Activated B cell treated with CpG ODN at 0.5 μM for 24 hours (primary cell): ENCODE data around the gene KLRK1. TPM values are rescaled to one million over a fixed set of nuclear protein-coding genes. Genes with fewer than 3 reads are reported as not detected.

ENCODE experiments used
- ATAC-seq: fragments of 200-7000 bp; cut with Tn5 transposase; one replicate; pipeline ENCODE4 v1.10.0; 2021; ENCODE audit warnings: low read depth, mild to moderate bottlenecking, moderate library complexity
- CTCF ChIA-PET: fragments of 350-600 bp; sonication (Branson Sonifier 250); formaldehyde crosslinking; loops from one replicate; lab custom pipeline; 2021; ENCODE audit warnings: antibody characterized with exemption; lab: Charles Lee
- POLR2A ChIA-PET: fragments of 350-600 bp; sonication (Branson Sonifier 250); formaldehyde crosslinking; loops from one replicate; lab custom pipeline; 2021; ENCODE audit warnings: antibody characterized with exemption; lab: Charles Lee
- DNase-seq: peaks from one replicate; pipeline ENCODE4 v3.0.0; 2022
- H3K27ac Mint-ChIP-seq: one replicate; pipeline ENCODE4 v1.8.0; 2020; ENCODE audit warnings: mixed read lengths
- H3K27me3 Mint-ChIP-seq: one replicate; pipeline ENCODE4 v1.8.0; 2021; ENCODE audit warnings: mixed read lengths
- H3K36me3 Mint-ChIP-seq: one replicate; pipeline ENCODE4 v1.8.0; 2021; ENCODE audit warnings: low read depth, mixed read lengths
- H3K4me1 Mint-ChIP-seq: one replicate; pipeline ENCODE4 v1.8.0; 2021; ENCODE audit warnings: mixed read lengths
- H3K4me3 Mint-ChIP-seq: one replicate; pipeline ENCODE4 v1.8.0; 2020; ENCODE audit warnings: mild to moderate bottlenecking, mixed read lengths
- H3K9me3 Mint-ChIP-seq: one replicate; pipeline ENCODE4 v1.8.0; 2020; ENCODE audit warnings: mixed read lengths
- intact Hi-C: fragments of 100-400 bp; cut with micrococcal nuclease; formaldehyde crosslinking; loops from one replicate; pipeline ENCODE4 v1.15.1; 2024
- total RNA-seq: library from RNA; stranded (reverse); gene quantifications from 2 replicates; pipeline ENCODE4 v1.2.3, GENCODE V29; 2022
- TF ChIP-seq, protein P1 (sequence below): fragments of 200-600 bp; IDR thresholded peaks from one replicate; pipeline ENCODE4 v1.8.0; 2022; ENCODE audit warnings: antibody characterized with exemption, mild to moderate bottlenecking

The KLRK1 gene
- total RNA-seq, 1 donor from 2014 or later: 0.98 TPM

DNA sequence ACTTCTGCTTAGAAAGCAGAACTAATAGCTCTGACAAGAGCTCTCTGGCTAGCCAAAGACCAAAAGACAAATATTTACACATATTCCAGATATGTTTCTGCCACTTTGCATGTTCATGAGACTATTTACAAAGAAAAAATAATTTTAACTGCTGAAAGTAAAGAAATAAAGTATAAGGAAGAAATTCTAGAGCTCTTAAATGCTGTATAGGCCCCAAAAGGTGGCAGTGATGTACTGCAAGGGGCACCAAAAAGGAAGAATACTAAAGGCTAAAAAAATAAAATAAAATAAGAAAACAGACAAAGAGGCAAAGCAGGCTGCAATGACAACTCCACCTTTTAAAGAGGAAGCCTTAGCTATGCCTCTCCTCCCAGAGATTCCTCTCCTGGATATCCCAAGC, 23.0 kb downstream of the KLRK1 start:
- POLR2A ChIA-PET: interaction anchor here (1.3 kb wide), 1 partner anchor 805 kb away, joined by 4 read pairs; no protein-coding TSS in a partner anchor
- intact Hi-C loops: loop anchor here (10.0 kb wide), 2 partner anchors 422 to 612 kb away; no protein-coding TSS in a partner anchor
- Mint-ChIP-seq H3K36me3 (peaks cover 4% of the 10 kb centered on the region), H3K9me3 (peaks cover 4% of the 10 kb centered on the region), H3K27ac (no peak overlapping the region), H3K4me1 (peaks cover 2% of the 10 kb centered on the region), H3K4me3 (no peak overlapping the region), H3K27me3 (no peaks in the 10 kb centered on the region)
- TF ChIP-seq, protein P1, sequence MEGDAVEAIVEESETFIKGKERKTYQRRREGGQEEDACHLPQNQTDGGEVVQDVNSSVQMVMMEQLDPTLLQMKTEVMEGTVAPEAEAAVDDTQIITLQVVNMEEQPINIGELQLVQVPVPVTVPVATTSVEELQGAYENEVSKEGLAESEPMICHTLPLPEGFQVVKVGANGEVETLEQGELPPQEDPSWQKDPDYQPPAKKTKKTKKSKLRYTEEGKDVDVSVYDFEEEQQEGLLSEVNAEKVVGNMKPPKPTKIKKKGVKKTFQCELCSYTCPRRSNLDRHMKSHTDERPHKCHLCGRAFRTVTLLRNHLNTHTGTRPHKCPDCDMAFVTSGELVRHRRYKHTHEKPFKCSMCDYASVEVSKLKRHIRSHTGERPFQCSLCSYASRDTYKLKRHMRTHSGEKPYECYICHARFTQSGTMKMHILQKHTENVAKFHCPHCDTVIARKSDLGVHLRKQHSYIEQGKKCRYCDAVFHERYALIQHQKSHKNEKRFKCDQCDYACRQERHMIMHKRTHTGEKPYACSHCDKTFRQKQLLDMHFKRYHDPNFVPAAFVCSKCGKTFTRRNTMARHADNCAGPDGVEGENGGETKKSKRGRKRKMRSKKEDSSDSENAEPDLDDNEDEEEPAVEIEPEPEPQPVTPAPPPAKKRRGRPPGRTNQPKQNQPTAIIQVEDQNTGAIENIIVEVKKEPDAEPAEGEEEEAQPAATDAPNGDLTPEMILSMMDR: no peak
- ATAC-seq: no peak
- CTCF ChIA-PET: interaction anchor here (0.8 to 1.0 kb wide), 2 partner anchors 131 to 195 kb away, joined by 3 to 4 read pairs; no protein-coding TSS in a partner anchor
- DNase-seq: no peak

DNA sequence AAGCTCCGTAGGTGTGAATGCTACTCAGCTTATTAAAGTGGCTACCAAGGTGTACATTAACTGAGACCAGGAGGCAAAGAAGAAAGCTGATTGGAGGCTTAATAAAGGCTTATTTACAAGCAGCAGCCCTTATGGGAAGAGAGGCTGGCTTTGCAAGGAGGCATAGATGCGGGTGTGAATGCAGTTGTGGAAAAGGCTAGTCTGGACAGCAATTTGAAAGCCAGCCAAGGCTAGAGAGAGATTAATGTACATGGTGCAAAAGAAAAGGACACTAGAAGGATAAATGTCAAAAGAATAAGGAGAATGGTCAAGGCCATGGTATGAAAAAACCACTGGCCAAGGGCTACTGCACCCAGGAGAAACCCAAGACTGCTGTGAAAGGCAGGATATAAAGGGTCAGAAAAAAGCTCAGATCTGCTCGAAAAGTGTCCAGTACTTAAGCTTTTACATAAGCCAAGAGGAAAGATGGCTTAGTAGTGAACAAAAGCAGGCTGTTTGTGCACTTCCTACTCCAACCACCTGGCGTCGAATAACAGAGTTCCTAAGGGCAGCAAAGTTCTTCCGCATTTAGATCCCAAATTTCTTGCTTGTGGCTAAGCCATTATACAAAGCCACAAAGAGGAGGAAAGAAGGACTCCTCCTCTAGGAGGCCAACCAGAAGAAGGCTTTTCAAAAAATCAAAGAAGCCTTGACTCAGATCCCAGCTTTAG, 24.0 kb downstream of the KLRK1 start:
- intact Hi-C loops: loop anchor here (1.0 to 10.0 kb wide), 6 partner anchors 29 to 611 kb away; partner anchors contain the start of genes CLEC2B, GABARAPL1 and YBX3
- Mint-ChIP-seq H3K27ac (no peak overlapping the region), H3K27me3 (no peaks in the 10 kb centered on the region), H3K4me3 (no peak overlapping the region), H3K9me3 (peaks cover 4% of the 10 kb centered on the region), H3K4me1 (peaks cover 5% of the 10 kb centered on the region), H3K36me3 (peaks cover 4% of the 10 kb centered on the region)
- ATAC-seq: no peak
- POLR2A ChIA-PET: interaction anchor here (0.9 to 1.3 kb wide), 4 partner anchors 248 to 810 kb away, joined by 3 to 4 read pairs (median 4); partner anchors contain the start of gene CLEC2B
- TF ChIP-seq, protein P1: no peak
- CTCF ChIA-PET: interaction anchor here (1.0 kb wide), 1 partner anchor 130 kb away, joined by 3 read pairs; no protein-coding TSS in a partner anchor
- no peak for DNase-seq

DNA sequence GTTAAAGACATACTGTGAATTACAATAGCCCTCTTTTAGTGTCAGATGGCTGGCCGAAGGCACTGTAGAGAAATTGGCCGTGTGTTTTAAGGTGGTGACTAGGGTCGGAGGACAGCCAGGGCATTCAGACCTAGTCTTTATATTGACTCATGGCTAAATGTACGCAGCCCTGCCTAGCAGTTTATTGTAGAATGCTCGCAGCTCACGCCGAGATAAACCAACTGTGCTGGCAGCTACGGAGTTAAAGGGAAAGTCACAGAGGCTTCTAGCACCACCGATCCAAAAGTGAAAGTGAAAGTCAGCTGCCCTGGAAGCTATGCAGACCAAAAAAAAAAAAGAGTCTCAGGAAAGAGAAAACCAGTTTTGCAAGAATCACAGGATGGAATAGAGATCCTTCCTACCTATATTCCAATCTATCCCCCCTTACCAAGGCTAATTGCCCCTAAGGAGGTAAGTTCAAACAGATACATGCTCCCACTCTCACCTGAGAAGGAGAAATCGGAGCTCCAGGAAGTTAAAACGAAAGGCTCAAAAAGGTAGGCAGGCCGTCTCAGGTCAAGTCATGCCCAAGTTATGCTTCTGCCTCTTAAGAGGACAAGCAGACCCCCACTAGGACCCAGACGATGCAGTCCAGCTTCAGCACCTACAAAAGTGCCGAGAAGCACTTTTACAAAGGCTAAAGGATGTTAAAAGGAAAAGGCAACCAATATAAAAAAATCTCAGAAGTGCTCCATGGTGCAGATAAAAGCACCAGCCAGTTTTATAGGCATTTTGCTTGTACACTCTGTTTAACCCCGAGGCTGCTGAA, 24.8 kb downstream of the KLRK1 start:
- ChIA-PET POLR2A (interaction anchor here (0.6 to 1.2 kb wide), 8 partner anchors 21 to 1466 kb away, joined by 3 to 4 read pairs (median 3); partner anchors contain the start of genes CLEC2B and M6PR), CTCF (no interaction called here)
- ATAC-seq (peak; percentile 73), DNase-seq (peak; percentile 35)
- no peak overlapping the region for H3K4me3 Mint-ChIP-seq
- H3K4me1 Mint-ChIP-seq: peaks cover 7% of the 10 kb centered on the region
- intact Hi-C loops: loop anchor here (1.0 to 10.0 kb wide), 8 partner anchors 30 to 1992 kb away; partner anchors contain the start of genes BORCS5, CLEC2B, GABARAPL1 and MAGOHB
- H3K36me3 Mint-ChIP-seq: peaks cover 4% of the 10 kb centered on the region
- no peaks in the 10 kb centered on the region for H3K27me3 Mint-ChIP-seq
- H3K27ac Mint-ChIP-seq: no peak overlapping the region
- H3K9me3 Mint-ChIP-seq: peaks cover 6% of the 10 kb centered on the region
- TF ChIP-seq, protein P1: no peak

DNA sequence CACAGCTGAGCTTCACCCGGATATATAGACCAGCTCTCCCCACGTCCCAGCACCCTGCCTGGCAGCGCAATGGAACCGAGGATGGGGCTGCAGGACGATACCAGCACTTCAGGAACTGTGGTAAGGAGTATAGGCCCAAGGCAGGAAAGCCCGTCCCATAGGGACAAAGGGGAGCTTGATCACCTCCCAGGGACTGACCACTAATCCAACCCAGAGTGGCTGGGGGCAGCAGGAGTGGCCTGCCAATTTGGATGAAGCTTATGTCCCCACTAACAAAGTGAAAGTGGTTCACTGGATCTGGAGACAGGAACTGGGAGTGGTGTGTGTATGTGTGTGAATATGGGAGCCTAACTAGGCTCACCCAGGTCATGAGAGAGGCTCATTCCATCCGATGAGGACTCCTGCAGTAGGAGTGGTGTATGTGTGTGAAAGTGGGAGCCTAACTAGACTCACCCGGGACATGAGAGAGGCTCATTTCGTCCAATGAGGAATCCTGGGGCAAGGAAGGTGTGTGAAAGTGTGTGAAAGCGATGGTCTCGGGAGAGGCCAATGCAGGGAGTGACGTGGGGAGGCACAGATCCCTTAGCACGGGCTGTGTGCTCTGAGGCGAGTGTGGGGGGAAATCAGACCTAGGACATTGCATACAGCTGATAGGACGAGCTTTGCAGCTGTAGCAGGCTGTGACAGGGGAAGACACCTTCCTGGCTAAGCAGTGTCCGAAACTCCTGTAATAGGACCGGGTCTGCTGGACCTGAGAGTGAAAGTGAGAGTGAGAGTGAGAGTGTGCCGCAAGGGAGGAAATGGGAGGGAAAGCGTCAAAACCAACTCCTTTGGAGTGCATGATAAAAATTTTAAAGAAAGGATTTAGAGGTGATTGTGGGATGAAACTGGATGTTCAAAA, 25.7 kb downstream of the KLRK1 start:
- TF ChIP-seq, protein P1: no peak
- H3K9me3 Mint-ChIP-seq: peaks cover 6% of the 10 kb centered on the region
- no peak overlapping the region for H3K4me3 Mint-ChIP-seq
- POLR2A ChIA-PET: interaction anchor here (0.6 to 1.2 kb wide), 6 partner anchors 22 to 1465 kb away, joined by 3 to 4 read pairs (median 3); partner anchors contain the start of genes CLEC2B and M6PR
- peaks cover 7% of the 10 kb centered on the region for H3K4me1 Mint-ChIP-seq
- CTCF ChIA-PET: no interaction called here
- DNase-seq: peak; percentile 43
- no peak overlapping the region for H3K27ac Mint-ChIP-seq
- peak; percentile 71 for ATAC-seq
- H3K36me3 Mint-ChIP-seq: peaks cover 4% of the 10 kb centered on the region
- peaks cover 2% of the 10 kb centered on the region for H3K27me3 Mint-ChIP-seq
- intact Hi-C loops: loop anchor here (1.0 to 10.0 kb wide), 7 partner anchors 151 to 1993 kb away; partner anchors contain the start of genes BORCS5, CLEC2B, GABARAPL1 and MAGOHB
